ENCODE measurements around the gene EFNA5.

EFNA5 gene

GRCh38 chr5:107404595-107405374, 266.0 kb downstream of the EFNA5 start:
- no peak overlapping the region for H3K4me3 ChIP-seq (replicated peaks; ENCODE audit: low read depth, low read length)
- TF ChIP-seq, protein P1, sequence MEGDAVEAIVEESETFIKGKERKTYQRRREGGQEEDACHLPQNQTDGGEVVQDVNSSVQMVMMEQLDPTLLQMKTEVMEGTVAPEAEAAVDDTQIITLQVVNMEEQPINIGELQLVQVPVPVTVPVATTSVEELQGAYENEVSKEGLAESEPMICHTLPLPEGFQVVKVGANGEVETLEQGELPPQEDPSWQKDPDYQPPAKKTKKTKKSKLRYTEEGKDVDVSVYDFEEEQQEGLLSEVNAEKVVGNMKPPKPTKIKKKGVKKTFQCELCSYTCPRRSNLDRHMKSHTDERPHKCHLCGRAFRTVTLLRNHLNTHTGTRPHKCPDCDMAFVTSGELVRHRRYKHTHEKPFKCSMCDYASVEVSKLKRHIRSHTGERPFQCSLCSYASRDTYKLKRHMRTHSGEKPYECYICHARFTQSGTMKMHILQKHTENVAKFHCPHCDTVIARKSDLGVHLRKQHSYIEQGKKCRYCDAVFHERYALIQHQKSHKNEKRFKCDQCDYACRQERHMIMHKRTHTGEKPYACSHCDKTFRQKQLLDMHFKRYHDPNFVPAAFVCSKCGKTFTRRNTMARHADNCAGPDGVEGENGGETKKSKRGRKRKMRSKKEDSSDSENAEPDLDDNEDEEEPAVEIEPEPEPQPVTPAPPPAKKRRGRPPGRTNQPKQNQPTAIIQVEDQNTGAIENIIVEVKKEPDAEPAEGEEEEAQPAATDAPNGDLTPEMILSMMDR (IDR thresholded peaks at IDR 0.05; ENCODE audit: low read depth, low read length, missing control alignments): no peak
- DNase-seq (ENCODE audit: extremely low read depth, low read depth): no peak

DNA sequence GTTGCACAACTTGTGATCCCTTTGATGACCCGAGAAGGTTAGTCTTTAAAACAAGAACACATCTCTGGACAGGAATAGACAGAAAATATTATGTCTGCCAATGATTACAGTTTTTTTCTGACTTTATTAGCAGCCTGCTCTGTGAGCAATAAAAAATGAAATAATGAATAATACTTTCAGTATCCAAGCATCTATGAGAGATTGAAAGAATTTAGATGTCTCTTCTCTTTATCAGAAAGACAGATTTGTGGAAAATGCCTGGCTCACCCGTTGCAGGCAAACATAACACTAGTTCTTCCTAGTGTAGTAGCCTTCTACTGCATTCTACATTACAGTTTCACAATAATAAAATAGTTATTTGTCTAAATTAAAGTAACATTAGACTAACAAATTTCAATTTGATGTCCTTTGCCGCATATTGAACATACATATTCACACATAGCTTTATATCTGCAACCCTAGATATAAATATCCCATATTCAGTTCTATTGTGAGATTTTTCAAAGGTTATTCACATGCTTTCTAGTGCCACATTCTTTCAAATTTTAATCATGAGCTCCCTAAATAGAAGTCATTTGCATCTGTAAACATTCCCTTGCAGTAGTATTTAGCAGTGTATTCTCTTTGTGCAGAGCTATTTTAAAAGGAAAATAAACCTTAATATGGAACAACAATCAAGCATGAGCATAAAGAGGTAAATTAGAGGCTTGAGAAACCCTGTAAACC, 267.3 kb downstream of the EFNA5 start:
- H3K4me3 ChIP-seq (replicated peaks; ENCODE audit: low read depth, low read length): no peak overlapping the region
- TF ChIP-seq, protein P1 (IDR thresholded peaks at IDR 0.05; ENCODE audit: low read depth, low read length, missing control alignments): no peak
- no peak for DNase-seq (ENCODE audit: extremely low read depth, low read depth)

- TF ChIP-seq, protein P1 (IDR thresholded peaks at IDR 0.05; ENCODE audit: low read depth, low read length, missing control alignments): no peak
- DNase-seq (ENCODE audit: extremely low read depth, low read depth): no peak
- no peak overlapping the region for H3K4me3 ChIP-seq (replicated peaks; ENCODE audit: low read depth, low read length)
Observed at GRCh38 chr5:107402434-107403227, 268.1 kb downstream of the EFNA5 start.

- no peak overlapping the region for H3K4me3 ChIP-seq (replicated peaks; ENCODE audit: low read depth, low read length)
- no peak for DNase-seq (ENCODE audit: extremely low read depth, low read depth)
- TF ChIP-seq, protein P1 (IDR thresholded peaks at IDR 0.05; ENCODE audit: low read depth, low read length, missing control alignments): no peak
Observed at GRCh38 chr5:107401470-107402122, 269.1 kb downstream of the EFNA5 start.

- DNase-seq (ENCODE audit: extremely low read depth, low read depth): no peak
- TF ChIP-seq, protein P1 (IDR thresholded peaks at IDR 0.05; ENCODE audit: low read depth, low read length, missing control alignments): no peak
- no peak overlapping the region for H3K4me3 ChIP-seq (replicated peaks; ENCODE audit: low read depth, low read length)
Observed at GRCh38 chr5:107400328-107400727, 270.4 kb downstream of the EFNA5 start.

GRCh38 chr5:107398703-107399102, 272.0 kb downstream of the EFNA5 start:
- no peak overlapping the region for H3K4me3 ChIP-seq (replicated peaks; ENCODE audit: low read depth, low read length)
- TF ChIP-seq, protein P1 (IDR thresholded peaks at IDR 0.05; ENCODE audit: low read depth, low read length, missing control alignments): no peak
- DNase-seq (ENCODE audit: extremely low read depth, low read depth): no peak
